Activated CD4-positive, alpha-beta T cell treated with anti-CD3 and anti-CD28 coated beads, Interleukin-2, amount 50 U/mL, for 48 hours (primary cell): ENCODE data around the gene FAR1.
"Not testable (repeated sequence)": the region's sequence is repeated elsewhere in the genome, so short reads cannot be mapped to it uniquely, and the experiment has no call there.

Experiments used
- DNase-seq, 2 experiments: peaks; one replicate each; pipeline ENCODE4 v3.0.0-alpha.2; 2020

Gene FAR1, protein sequence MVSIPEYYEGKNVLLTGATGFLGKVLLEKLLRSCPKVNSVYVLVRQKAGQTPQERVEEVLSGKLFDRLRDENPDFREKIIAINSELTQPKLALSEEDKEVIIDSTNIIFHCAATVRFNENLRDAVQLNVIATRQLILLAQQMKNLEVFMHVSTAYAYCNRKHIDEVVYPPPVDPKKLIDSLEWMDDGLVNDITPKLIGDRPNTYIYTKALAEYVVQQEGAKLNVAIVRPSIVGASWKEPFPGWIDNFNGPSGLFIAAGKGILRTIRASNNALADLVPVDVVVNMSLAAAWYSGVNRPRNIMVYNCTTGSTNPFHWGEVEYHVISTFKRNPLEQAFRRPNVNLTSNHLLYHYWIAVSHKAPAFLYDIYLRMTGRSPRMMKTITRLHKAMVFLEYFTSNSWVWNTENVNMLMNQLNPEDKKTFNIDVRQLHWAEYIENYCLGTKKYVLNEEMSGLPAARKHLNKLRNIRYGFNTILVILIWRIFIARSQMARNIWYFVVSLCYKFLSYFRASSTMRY

DNA sequence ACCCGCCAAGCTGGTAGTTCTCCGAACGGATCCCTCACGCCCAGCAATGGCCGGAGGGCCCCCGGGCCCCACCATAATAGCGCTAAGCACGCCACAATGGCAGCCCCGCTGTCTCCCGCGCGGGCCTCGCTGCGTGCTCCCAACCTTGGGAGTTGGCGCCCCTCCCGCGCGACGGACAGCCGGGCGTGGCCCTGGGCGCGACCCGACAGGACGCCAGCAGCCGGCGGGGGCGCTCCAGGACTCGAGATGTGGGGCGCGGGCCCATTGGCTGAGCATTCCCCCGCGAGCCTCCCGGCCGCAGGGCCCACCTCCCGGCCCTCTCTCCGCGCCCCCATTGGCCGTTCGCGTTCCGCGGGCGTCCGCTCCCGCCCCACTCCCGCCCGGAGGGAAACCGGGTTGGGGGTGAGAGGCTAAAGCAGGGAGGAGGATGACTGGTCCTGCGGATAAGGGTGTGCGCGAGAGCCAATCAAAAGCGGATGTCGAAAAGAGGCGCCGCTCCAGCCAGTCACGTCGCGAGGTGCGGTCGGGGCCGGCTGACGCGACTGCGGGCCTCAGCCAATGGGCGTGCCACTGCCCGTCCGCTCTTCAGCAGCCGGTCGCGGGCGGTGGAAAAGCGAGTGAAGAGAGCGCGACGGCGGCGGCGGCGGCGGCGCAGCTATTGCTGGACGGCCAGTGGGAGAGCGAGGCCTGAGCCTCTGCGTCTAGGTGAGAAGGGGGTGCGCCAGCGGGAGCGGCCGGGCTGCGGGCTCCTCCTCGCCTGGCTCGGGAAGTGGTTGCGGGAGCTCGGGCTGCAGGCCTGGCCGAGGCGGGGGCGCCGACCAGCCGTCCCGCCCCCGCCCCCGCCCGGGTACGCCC lies at the start of gene FAR1:
Gene FAR1 (plus strand): TSS at position 567 of the 855 bp plus-strand sequence. CDS start 26,098 bp downstream, outside the sequence.
- DNase-seq, result peak; percentile 94 to 95

- DNase-seq, result no peak
These were observed 48.4 kb upstream of the FAR1 start for GRCh38 chr11:13620063-13620462.

DNA sequence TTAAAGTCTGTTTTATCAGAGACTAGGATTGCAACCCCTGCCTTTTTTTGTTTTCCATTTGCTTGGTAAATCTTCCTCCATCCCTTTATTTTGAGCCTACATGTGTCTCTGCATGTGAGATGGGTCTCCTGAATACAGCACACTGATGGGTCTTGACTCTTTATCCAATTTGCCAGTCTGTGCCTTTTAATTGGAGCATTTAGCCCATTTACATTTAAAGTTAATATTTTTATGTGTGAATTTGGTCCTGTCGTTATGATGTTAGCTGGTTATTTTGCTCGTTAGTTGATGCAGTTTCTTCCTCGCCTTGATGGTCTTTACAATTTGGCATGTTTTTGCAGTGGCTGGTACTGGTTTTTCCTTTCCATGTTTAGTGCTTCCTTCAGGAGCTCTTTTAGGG lies 41.6 kb upstream of the FAR1 start:
- not testable (repeated sequence) for DNase-seq

DNA sequence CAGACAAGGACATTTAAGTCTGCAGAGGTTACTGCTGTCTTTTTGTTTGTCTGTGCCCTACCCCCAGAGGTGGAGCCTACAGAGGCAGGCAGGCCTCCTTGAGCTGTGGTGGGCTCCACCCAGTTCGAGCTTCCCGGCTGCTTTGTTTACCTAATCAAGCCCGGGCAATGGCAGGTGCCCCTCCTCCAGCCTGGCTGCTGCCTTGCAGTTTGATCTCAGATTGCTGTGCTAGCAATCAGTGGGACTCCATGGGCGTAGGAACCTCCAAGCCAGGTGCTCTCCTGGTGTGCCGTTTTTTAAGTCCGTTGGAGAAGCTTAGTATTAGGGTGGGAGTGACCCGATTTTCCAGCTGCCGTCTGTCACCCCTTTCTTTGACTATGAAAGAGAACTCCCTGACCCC lies 39.8 kb upstream of the FAR1 start:
- not testable (repeated sequence) for DNase-seq

DNA sequence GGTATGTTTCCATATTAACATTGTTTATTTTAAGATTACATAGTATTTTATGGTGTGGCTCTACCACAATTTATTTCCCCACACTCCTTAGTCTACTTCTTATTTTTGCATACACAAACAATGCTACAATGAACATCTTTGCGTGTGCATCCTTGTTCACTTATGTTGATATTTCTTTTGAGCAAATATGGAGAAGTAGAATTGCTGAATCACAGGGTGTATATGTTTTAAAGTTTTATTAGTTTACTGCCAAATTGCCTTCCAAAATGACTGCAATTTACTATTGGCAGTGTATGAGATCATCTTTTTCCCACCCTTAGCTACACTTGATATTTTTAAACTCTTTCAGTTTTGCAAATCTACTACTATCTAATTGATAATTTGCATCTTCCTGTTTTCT lies 38.7 kb upstream of the FAR1 start:
- DNase-seq, result no peak

DNA sequence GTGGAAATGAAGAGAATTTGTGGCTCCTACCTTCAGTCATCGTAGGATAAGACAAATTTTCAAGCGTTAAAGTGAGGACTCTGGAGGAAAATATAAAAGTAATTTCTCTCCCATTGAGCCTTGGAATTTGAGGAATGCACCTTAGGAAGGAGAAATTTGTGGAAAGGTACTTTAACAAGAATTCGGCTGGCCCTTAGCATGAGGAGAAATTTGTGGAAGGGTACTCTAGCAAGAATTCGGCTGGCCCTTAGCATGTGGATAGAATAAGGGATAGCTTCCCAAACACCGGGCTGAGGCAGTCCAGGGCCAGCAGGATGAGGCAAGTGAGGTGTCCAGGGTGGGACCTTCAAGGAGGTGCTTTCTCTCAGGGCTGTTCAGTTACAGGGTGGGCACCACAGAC lies 33.2 kb upstream of the FAR1 start:
- DNase-seq, result no peak

DNA sequence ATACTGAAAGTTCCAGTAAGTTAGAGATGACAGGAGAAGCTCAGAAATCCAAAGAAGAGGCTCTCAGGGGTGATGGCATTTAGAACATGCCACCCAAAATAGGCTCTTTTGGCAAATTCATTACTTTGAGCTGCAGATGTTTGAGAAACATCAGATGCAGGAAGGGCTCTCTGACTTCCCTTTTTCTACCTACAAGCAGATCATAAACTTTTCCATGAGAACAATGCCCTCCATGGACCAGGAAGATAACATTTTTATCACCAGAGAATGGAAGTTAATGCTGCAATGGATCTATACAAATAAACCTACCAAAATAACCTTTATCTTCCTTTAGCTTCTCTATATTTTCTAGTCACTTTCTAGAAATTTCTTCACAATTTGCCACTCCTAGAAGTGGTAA lies 32.7 kb upstream of the FAR1 start:
- DNase-seq, result no peak

DNA sequence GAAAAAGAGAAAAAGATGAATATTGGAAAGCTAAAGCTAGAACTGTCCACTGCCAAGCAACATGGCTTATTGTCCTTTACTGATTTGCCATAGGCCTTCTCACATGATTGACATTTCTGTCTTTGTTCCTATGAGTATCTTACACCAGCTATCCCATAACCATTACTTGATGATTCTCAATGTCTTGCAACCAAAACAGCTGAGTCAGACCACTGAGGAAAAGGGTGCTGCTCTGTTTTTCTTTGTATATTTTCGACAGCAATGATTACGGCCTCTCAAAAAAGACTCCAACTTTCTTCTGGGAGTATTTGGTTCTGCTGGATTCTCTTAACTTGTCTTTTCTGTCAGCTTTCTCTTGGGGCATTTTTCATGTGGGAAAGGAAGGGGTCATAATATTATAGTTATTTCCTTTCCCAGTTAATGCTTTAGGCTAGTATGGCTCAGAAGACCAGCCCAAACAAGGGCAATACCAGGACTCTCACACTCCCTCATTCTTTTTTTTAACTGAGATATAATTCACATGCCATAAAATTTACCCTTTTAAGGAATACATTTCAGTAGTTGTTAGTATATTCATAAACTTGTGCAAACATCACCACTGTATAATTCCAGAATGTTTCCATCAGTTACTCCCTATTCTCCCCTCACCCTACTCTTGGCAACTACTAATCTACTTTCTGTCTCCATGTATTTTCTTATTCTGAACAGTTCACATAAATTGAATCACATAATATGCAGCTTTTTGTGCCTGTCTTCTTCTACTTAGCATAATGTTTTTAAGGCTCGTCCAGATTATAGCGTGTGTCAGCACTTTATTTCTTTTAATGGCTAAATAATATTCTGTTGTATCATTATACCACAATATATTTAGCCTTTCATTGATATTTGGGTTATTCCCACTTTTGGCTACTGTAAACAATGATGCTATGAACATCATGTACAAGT lies 31.1 kb upstream of the FAR1 start:
- DNase-seq, result no peak

GRCh38 chr11:13638422-13638821 lies 30.0 kb upstream of the FAR1 start:
- DNase-seq, result no peak

DNA sequence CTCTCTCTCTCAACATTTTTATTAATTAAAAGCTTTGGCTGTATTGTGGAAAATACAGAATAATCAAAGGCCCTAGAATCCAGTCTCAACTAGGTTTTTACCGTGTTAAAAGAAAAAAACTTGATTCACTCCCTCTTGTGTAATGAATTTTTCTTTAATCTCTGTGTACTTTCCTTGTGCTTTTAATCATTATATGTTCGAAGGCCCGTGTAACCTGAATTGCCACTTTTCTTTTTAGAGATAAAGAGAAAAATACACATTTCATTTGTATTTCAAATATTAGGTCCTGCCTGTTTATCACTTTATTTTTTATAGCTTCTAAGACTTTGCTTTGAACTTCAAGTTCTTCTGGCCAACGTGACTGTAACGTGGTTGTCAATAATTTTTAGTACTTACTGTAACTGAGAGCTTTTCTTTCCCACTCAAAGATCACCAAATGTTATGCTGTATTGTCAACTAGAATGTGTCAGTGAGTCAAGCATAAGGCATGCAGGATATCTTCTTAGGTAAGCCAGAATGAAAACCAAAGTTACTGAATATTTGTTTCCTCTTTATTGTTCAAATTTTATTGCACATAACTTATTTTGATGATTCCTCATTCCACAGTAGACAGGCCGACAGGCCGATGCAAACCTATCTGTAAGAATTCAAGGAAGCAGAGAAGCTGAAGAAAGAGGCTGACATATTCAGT lies 23.3 kb upstream of the FAR1 start:
- no peak for DNase-seq

DNA sequence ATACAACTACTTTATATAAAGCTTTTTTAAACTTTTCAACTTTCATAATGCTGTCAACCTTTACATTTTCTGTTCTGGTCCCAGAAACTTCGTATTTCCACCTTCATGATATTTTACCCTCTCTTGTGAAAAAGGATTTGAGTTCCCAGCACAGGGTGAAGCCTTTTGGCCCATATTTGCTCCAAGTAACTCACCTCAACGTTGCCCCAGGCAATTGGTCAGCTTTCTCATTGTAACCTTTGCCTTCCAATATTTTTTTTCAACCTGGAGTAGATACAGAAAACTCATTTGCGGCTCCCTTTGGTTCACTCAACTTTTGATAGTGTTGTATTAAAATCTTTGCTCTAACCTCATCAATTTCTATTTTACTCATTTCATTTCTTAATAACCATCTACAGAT lies 21.1 kb upstream of the FAR1 start:
- no peak for DNase-seq

GRCh38 chr11:13649619-13650018 lies 18.8 kb upstream of the FAR1 start:
- DNase-seq, result no peak

DNA sequence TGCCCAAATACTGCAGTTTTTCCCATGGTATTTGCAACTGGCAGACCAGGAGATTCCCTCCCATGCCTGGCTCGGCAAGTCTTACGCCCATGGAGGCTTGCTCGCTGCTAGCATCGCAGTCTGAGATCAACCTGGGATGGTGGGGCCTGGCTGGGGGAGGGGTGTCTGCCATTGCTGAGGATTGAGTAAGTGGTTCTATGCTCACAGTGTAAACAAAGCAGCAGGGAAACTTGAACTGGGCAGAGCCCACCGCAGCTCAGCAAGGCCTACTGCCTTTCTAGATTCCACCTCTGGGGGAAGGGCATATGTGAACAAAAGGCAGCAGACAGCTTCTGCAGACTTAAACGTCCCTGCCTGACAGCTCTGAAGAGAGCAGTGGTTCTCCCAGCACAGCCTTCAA lies 17.0 kb upstream of the FAR1 start:
- not testable (repeated sequence) for DNase-seq

- DNase-seq, result no peak
These were observed 7.3 kb upstream of the FAR1 start for GRCh38 chr11:13661074-13661623.

DNA sequence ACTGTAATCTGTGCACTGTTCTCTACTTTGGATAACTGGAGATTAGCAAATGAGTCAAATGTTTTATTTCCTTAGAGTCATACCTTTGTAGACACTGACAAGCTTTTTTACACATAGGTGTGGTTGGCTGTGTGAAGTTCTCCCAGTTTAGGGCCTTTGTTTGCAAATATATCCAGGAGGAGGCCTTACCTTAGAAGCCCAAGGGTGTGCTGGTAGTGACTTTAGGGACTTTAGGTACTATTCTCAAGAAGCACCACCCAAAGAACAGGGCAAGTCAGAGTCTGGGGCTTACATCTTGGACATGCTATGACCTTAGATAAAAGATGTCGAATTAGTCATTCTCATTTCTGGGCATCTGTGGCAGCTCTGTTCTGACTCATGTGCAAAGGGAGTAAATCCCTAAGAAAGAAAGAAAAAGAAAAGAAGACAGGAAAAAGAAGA lies 4.8 kb upstream of the FAR1 start:
- DNase-seq, result no peak

GRCh38 chr11:13664351-13664750 lies 4.1 kb upstream of the FAR1 start:
- no peak for DNase-seq

- DNase-seq, result no peak
These were observed 1.8 kb upstream of the FAR1 start for GRCh38 chr11:13666708-13667107.

DNA sequence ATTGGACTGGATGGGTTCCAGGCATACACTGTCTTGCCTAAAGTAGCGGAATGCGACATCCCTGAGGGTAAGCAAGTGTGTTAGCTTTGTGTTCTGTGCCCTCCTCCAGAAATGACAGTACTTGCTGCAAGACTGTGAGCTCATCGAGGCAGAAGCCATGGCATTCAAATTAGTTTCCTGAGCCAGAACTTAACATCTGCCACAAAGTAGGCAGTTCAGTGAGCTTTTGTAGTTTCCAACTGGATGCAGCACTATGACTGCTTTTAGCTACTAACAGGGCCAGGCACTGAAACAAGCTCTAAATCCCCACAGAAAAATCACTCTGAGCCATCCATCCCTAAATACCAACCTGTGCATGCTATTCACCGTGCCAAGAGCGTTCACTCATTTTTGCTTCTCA lies 1.2 kb upstream of the FAR1 start:
- no peak for DNase-seq

DNA sequence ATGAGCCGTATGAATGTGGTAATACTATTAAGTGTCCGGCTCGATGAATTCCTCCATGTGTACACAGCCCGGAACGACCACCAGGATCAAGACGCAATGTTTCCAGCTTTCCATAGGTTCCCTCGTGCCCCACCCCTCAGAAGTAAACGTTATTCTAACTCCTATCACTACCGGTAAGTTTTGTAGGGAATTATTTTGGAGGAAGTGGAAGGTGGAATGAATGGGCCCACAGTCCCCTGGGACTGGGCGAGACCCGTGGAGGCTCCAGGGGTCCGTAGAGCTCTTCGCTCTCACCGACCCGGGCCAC lies 720 bp upstream of the FAR1 start:
- DNase-seq, result no peak

GRCh38 chr11:13668957-13669521 lies 571 bp downstream of the FAR1 start:
- peak; percentile 37 to 51 for DNase-seq
